NOMO-1 (cell line): ENCODE measurements around the gene FES.
"Not testable (repeated sequence)": the region's sequence is repeated elsewhere in the genome, so short reads cannot be mapped to it uniquely, and the experiment has no call there.

Experiments
- DNase-seq, 2 experiments: peaks; one replicate each; lab custom pipeline; 2025; ENCODE audit not compliant: unreplicated experiment in 2 of 2; lab: John Stamatoyannopoulos, UW

FES gene

GRCh38 chr15:90883976-90884718, at the start of gene FES:
Gene FES, plus strand, starts transcription at chr15:90884504. Its CDS starts 542 bp downstream, at chr15:90885046.
- peak; percentile 64 to 84 for DNase-seq

DNA sequence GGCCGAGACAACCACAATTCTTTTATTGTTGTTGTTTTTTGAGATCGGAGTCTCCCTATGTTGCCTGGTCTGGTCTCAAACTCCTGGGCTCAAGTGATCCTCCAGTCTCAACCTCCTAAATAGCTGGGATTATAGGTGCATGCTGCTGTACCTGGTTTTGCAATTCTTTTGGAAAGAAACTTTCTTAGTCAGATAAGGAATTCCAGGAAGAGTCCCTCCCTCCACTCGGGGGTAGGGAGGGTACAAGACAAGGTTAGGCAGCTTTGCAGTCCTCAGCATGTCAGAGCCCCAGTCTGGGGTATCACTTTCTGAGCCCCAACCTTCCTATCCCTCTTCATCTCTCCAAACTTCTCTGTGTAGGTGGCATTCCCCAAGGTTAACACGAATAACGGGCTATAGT, 49.7 kb upstream of the FES start:
- no peak for DNase-seq

DNA sequence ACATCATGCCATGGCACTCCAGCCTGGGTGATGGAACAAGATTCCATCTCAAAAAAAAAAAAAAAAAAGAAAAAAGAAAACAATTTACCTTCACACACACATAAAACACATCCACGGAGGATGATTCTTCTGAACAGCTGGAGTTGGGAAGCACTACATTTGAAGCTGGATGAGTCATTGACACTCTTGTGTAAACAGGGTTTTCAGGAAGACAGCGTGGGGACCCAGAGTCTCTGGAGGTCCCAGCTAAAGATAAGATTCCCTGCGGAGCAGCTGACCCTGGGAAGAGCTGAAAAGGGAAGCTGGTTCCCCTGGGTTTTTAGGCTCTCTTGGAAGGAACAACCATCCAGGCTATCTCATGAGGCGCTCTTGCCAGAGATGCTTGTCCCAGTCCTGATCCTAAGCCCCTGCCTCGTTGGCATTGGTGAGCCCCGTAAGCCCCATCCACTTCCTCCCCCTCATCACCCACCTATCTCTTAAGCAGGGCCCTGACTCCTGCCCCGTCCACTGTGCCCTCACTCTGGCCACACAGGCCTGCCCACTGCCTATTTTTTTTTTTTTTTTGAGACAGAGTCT, 47.9 kb upstream of the FES start:
- DNase-seq = no peak

GRCh38 chr15:90837094-90837493, 47.2 kb upstream of the FES start:
- DNase-seq = no peak

DNA sequence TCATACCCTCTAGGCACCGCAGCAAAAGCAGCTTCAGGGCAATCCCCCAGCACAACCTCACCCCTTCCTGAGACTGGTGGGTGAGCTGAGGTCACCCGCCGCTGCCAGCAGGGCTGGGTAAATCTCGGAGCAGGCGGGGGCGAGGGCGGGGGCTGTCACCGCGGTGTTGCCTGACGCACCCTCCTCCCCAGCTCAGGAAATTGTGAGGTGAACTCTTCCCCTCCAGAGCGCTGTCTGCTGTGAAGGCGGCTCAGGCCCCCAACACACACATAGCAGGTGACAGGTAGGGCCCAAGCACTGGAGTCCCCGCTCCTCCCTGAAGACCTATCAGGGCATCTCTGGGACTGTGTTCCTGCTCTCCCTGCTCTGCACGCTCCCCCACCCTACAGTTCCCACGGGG, 46.2 kb upstream of the FES start:
- DNase-seq = no peak

DNA sequence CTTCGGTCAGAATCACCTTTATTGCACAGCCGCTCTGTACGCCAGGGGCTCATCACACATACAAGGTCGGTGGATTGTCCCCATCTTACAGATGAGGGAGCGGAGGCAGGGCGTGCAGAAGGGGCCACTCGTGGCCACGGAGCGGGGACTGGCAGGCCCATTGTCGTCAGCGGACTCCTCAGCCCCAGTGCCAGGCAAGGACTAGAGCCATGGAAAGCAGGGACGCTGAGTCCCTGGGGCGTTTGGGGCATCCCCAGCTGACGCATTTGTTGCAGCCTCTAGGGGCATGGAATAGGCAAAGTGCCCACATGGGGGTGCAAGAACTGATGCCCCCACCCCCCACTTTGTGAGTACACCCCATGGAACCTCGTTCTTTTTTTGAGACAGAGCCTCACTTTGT, 45.8 kb upstream of the FES start:
- no peak for DNase-seq

GRCh38 chr15:90839187-90840071, 44.9 kb upstream of the FES start:
- DNase-seq = peak; percentile 87 to 89

DNA sequence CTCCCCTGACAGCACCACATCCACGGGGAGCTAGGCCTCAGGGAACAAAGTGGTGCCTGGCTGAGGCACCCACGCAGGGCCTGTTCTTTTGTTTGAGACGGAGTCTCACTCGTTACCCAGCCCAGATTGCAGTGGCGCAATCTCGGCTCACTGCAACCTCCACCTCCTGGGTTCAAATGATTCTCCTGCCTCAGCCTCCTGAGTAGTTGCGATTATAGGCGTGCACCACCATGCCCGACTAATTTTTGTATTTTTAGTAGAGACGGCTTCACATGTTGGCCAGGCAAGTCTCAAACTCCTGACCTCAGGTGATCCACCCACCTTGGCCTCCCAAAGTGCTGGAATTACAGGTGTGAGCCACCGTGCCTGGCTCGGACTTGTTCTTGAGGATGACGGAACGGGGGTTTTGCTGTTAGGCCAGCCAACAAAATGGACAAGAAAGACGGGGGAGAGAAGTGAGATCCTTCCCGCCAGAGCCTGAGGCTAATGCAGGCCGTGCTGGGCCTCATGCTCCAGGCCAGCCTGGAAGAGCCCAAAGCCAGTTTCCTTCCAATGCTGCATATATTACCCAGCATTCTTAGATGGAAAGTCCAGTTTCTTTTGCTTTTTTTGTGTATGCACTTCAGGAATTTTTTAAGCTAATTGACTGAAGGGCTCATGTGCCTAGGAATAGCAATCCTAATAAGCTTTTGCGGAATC, 44.0 kb upstream of the FES start:
- no peak for DNase-seq

GRCh38 chr15:90840954-90841353, 43.4 kb upstream of the FES start:
- no peak for DNase-seq

GRCh38 chr15:90844696-90845095, 39.6 kb upstream of the FES start:
- peak in 1 of 2 experiments; percentile 19 for DNase-seq

GRCh38 chr15:90845201-90845949, 38.9 kb upstream of the FES start:
- peak; percentile 76 to 88 for DNase-seq

DNA sequence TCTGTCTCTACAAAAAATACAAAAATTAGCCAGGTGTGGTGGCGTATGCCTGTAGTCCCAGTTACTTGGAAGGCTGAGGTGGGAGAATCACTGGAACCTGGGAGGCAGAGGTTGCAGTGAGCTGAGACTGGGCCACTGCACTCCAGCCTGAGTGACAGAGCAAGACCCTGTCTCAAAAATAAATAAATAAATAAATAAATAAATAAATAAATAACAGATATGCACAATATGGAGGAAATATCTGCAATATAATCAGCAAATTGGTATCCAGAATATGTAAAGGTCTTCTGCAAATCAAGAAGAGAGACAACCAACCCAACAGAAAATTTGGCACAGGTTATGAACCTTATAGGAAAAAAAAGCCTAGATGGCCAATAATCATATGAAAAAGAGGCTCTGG, 34.9 kb upstream of the FES start:
- not testable (repeated sequence) for DNase-seq

DNA sequence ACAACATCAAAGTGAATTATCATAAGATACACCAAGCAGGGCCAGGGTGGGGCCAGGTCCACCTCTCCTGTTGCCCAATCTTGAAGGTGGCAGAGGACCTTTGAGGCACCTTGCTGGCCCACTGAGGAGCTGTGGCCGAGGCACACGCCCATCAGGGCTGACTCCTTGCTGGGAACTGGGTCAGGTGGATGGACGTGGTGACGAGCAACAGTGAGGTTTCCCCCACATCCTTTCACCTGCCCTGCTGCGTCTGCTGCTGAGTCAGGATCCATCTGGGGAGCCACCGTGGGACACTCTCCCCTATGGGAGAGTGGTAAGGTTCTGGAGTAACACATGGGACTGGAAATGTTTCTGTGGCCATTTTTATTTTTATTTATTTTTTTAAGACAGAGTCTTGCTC, 33.2 kb upstream of the FES start:
- DNase-seq = no peak

DNA sequence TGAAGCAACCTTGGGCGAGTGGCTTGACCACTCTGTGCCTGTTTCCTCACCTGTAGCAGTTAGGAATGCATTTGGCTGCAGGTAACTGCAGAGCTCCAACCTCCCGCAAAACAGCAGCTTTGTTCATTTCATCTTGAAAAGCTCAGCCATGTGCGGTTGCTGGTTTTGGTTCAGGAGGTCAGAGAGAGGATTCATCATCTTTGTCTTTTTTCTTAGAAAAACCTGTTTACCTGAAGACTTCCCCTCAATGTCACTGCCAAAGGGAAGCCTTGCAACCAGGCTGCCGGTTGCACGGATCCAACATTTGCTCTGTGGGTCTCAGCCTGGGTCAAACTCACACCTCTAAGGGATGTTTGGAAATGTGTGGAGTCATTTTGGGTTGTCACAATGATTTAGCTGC, 32.4 kb upstream of the FES start:
- no peak for DNase-seq

- no peak for DNase-seq
Measured at GRCh38 chr15:90855139-90855538, 29.2 kb upstream of the FES start.

- no peak for DNase-seq
Measured at GRCh38 chr15:90857337-90857736, 27.0 kb upstream of the FES start.

DNA sequence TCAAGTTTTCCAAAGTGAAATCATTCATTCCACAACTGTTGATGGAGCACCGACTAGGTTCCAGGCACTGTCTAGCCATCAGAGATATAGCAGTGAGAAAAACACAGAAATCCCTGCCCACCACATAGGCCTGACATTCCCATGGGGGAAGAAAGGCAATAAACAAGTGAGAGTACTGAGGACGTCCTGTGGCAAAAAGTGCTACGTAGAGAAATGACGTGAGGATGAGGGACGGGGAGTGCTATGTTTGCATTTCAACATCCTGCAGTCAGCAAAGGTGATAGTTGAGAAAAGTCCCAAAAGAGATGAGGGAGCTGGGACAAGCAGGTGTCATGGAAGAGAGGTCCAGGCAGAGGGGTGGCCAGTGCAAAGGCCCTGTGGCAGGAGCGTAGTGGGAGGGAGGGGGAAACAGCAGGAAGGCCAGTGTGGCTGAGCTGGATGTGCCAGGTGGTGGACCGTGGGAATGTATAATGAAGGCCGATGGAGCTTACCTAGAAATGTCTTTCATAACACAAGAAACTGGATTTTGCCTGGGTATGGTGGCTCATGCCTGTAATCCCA, 26.3 kb upstream of the FES start:
- DNase-seq = no peak

- no peak for DNase-seq
Measured at GRCh38 chr15:90859234-90860131, 24.8 kb upstream of the FES start.

DNA sequence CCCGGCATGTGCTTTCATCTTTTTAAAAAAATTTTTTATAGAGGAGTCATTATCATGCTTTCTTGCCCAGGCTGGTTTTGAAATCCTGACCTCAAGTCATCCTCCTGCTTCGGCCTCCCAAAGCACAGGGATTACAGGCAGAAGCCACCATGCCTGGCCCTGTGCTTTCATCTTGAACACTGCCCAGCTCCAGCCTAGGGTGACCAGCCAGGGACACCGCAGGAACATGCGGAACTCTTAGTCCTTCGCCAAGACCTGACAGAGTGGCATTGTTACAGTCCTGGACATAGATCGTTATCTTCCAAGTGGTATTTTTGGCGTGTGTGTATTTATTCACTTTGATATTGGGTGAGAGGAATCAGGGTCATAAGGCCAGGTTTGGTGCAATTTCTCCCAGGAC, 23.9 kb upstream of the FES start:
- DNase-seq = no peak
